GM18520 (cell line): ENCODE data around the gene CNKSR1.

Source experiments
- ATAC-seq: cut with Tn5 transposase; IDR thresholded peaks from one replicate; pipeline ENCODE4 v1.9.1; 2021; ENCODE audit not compliant: unreplicated experiment

The CNKSR1 gene

GRCh38 chr1:26184086-26184485 is 6.8 kb downstream of the CNKSR1 start:
- ATAC-seq, result no peak

- no peak for ATAC-seq
Observed at GRCh38 chr1:26184883-26185282, 7.6 kb downstream of the CNKSR1 start.

- no peak for ATAC-seq
Observed at GRCh38 chr1:26187882-26188281, 10.6 kb downstream of the CNKSR1 start.

- no peak for ATAC-seq
Observed at GRCh38 chr1:26188477-26188876, 11.2 kb downstream of the CNKSR1 start.

GRCh38 chr1:26189331-26189730 is 12.0 kb downstream of the CNKSR1 start:
- no peak for ATAC-seq

- no peak for ATAC-seq
Observed at GRCh38 chr1:26189751-26190275, 12.5 kb downstream of the CNKSR1 start.

- no peak for ATAC-seq
Observed at GRCh38 chr1:26190373-26190987, 13.2 kb downstream of the CNKSR1 start, which contains the start of gene CATSPER4. TSS of gene CATSPER4 (plus strand) at chr1:26190602. CDS start at chr1:26190628, 26 bp downstream.

GRCh38 chr1:26191739-26192138 is 14.4 kb downstream of the CNKSR1 start:
- ATAC-seq, result no peak

GRCh38 chr1:26195805-26196204 is 18.5 kb downstream of the CNKSR1 start:
- ATAC-seq, result no peak

GRCh38 chr1:26197301-26197700 is 20.0 kb downstream of the CNKSR1 start:
- ATAC-seq, result no peak

GRCh38 chr1:26197813-26198212 is 20.5 kb downstream of the CNKSR1 start:
- ATAC-seq, result no peak

- ATAC-seq, result no peak
Observed at GRCh38 chr1:26200413-26200812, 23.1 kb downstream of the CNKSR1 start.

- ATAC-seq, result no peak
Observed at GRCh38 chr1:26203642-26204318, 26.5 kb downstream of the CNKSR1 start.

- no peak for ATAC-seq
Observed at GRCh38 chr1:26210147-26210870, 33.0 kb downstream of the CNKSR1 start.

- no peak for ATAC-seq
Observed at GRCh38 chr1:26212726-26213125, 35.4 kb downstream of the CNKSR1 start.

GRCh38 chr1:26213335-26213905 is 36.1 kb downstream of the CNKSR1 start:
- no peak for ATAC-seq

- no peak for ATAC-seq
Observed at GRCh38 chr1:26215246-26215645, 38.0 kb downstream of the CNKSR1 start.

- no peak for ATAC-seq
Observed at GRCh38 chr1:26218906-26219494, 41.7 kb downstream of the CNKSR1 start.

- ATAC-seq, result no peak
Observed at GRCh38 chr1:26220199-26220912, 43.1 kb downstream of the CNKSR1 start.

- ATAC-seq, result no peak
Observed at GRCh38 chr1:26221094-26221493, 43.8 kb downstream of the CNKSR1 start.
